Epithelial cell of esophagus (primary cell): ENCODE data around the gene RAB11A.

Source experiments
- DNase-seq: peaks from one replicate; pipeline ENCODE4 v3.0.0; 2010; ENCODE audit warnings: low read depth
- H3K4me3 ChIP-seq: 2 replicates; pipeline ENCODE4 v1.5.1; 2011; ENCODE audit warnings: mild to moderate bottlenecking, low read length, control low read depth
- CTCF ChIP-seq: IDR thresholded peaks from 2 replicates; pipeline ENCODE4 v1.5.1; 2011; ENCODE audit warnings: low read depth, mild to moderate bottlenecking, low read length, control low read depth, inconsistent platforms; ENCODE audit not compliant: insufficient read depth; ENCODE audit errors: missing control alignments

The RAB11A gene

GRCh38 chr15:65873256-65873655, 4.0 kb downstream of the RAB11A start:
- TF ChIP-seq CTCF = no peak
- H3K4me3 ChIP-seq = no peak overlapping the region
- peak; percentile 65 for DNase-seq

- no peak for DNase-seq
- no peak overlapping the region for H3K4me3 ChIP-seq
- TF ChIP-seq CTCF = no peak
Observed at GRCh38 chr15:65875458-65875857, 6.2 kb downstream of the RAB11A start.

DNA sequence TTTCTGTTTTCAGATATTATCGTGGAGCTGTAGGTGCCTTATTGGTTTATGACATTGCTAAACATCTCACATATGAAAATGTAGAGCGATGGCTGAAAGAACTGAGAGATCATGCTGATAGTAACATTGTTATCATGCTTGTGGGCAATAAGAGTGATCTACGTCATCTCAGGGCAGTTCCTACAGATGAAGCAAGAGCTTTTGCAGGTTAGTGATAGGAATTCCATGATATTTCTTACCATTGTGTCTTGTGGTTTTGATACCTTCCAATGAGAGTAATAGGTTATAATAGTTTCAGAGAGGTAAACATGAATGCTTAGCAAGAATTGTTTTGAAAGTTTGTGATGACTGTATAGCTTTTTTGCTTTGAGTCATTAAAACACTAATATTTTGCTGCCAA, 8.5 kb downstream of the RAB11A start:
- TF ChIP-seq CTCF = no peak
- H3K4me3 ChIP-seq = no peak overlapping the region
- DNase-seq = no peak

GRCh38 chr15:65881766-65882434, 12.6 kb downstream of the RAB11A start:
- no peak overlapping the region for H3K4me3 ChIP-seq
- no peak for DNase-seq

DNA sequence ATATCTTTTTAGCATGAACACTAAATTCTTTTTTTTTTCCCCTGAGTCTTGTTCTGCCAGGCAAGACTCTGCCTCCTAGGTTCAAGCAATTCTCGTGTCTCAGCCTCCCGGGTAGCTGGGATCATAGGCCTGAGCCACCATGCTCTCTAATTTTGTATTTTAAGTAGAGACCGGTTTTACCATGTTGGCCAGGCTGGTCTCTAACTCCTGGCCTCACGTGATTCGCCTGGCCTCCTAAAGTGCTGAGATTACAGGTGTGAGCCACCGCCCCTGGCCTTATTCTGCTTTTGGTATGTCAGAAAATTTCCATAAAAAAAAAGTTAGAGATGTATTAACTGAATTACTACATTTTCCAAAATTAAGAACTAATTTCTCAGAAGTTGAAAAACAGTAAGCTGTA, 14.3 kb downstream of the RAB11A start:
- TF ChIP-seq CTCF = no peak
- no peak overlapping the region for H3K4me3 ChIP-seq
- no peak for DNase-seq

More at GRCh38 chr15:65881766-65882434, 12.6 kb downstream of the RAB11A start:
- no peak for TF ChIP-seq CTCF

DNA sequence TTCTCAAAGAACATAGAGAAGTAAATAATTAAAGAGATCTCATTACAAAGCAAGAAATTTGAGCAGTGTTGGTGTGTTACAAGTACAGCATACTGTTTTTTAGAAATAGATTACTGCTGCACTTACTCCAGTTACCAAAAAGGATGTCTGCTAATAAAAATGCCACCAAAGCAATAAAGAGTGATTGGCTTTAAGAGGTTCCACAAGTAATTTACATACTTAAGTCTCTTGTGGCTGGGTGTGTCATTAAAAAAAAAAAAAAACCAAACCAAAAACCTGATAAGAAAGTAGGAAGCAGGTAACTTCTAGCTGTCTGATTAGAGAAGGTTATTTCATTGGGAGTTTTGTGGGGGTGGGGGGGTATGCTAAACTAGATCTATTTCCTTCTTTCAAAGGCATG, 15.2 kb downstream of the RAB11A start:
- DNase-seq = no peak

More for the DNA sequence above, 15.2 kb downstream of the RAB11A start:
- no peak for TF ChIP-seq CTCF
- no peak overlapping the region for H3K4me3 ChIP-seq
